HG03139 (cell line): Measurements from ENCODE around the gene FNIP2.
"Not testable (repeated sequence)": the region's sequence is repeated elsewhere in the genome, so short reads cannot be mapped to it uniquely, and the experiment has no call there.

Experiments
- ATAC-seq: cut with Tn5 transposase; IDR thresholded peaks from one replicate; pipeline ENCODE4 v1.9.1; 2021; ENCODE audit not compliant: unreplicated experiment

The FNIP2 gene

DNA sequence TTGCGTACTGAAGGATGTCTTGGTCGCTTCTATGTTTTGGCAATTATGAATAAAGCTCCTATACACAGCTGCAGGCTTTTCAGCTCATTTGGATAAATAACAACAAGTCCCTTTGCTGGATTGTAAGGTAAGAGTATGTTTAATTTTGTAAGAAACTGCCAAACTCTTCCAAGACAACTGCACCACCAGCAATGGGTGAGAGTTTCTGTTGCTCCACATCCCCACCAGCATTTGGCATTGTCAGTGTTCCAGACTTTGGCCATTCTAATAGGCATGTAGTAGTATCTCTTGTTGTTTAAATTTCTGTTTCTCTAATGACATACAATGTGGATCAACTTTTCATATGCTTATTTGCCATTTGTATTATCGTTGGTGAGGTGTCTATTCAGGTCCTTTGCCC, 44.3 kb downstream of the FNIP2 start:
- ATAC-seq = no peak

DNA sequence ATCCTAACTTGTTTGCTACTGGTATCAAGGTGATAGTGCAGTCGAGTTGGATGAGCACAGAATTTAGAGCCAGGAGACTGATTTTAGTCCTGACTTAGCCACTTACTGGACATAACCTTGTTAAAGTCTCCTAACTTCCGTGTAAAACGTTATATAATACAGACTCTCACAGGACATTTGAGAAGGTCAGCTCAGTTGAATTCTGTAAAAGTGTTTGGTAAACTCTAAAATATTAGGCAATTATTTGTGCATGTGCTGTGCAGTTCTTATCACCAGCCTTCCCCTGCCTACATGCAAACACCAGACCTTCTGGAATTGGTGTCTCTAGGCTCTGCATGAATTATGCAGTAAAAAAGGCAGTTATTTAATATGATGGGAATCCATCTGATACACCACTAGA, 45.4 kb downstream of the FNIP2 start:
- no peak for ATAC-seq

DNA sequence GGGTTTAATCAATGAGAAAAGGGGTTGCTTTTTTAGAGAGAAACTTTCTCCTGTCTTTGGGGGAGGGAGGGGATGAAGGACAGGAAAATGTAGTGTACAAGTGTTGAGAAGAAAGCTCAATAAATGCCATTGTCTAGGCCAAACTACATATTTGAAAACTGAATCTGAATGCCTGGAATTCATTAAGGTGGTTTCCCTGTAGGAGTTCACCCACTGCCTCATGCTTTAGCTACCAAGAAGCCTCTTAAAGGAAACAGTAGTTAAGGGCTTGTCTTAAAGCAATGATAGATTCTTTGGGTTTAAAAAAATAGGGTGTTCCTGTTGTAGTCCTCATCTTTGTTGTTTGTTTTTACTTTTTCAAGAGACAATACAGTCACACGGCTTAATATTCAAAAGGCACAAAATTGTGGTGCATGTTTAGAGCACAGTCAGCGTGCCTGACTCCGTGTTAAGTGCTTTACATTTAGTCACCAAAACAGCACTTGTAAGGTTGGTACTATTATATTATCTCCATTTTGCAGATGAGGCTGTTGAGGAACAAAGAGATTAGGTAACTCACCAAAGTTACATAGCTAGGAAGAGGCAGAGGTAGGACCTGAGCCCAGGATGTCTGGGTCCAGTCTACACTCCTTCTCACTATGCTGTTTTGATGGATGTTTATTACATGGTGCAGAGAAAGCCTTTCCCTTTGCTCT, 46.0 kb downstream of the FNIP2 start:
- ATAC-seq = no peak

DNA sequence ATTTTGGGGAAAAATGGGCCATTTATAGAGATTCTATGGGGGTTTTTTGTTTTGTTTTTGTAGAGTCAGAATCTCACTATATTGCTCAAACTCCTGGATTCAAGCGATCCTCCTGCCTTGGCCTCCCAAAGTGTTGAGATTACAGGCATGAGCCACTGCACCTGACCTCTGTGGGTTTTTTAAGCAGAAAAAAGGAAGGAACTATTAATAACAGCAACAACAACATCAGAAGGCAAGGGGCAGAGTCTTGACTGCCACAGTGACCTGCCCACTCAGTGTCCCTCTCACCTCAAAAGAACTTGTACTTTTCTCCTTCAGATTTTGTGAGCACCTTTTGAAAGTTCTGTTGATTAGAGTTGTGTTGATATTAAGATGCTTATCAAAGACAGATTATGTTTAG, 48.1 kb downstream of the FNIP2 start:
- no peak for ATAC-seq

DNA sequence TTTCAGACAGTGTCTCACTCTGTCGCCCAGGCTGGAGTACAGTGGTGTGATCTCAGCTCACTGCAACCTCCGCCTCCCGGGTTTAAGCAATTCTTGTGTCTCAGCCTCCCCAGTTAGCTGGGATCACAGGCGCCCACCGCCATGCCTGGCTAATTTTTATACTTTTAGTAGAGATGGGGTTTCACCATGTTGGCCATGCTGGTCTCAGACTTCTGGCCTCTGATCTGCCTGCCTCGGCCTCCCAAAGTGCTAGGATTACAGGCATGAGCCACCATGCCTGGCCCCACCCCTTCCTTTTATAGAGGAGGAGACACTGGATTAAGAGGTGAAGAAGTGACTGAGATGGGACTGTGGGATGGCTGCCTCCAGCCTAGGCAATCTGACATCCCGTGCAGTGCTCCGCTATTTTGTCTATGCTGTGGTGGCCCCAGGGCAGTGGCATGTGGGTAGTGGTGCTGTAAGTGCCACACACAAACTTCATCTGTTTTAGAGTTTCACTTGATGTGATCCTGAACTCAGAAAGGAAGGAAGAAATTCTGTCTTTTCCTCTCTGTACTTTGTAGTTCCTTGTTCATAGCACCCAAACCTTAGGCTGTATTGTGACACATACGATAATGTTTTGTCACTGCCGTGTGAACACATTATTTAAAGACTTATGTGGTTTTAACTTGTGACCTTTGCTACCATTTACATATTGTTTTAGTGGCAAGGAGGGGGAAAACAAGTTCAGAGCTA, 48.9 kb downstream of the FNIP2 start:
- ATAC-seq = peak; percentile 44

DNA sequence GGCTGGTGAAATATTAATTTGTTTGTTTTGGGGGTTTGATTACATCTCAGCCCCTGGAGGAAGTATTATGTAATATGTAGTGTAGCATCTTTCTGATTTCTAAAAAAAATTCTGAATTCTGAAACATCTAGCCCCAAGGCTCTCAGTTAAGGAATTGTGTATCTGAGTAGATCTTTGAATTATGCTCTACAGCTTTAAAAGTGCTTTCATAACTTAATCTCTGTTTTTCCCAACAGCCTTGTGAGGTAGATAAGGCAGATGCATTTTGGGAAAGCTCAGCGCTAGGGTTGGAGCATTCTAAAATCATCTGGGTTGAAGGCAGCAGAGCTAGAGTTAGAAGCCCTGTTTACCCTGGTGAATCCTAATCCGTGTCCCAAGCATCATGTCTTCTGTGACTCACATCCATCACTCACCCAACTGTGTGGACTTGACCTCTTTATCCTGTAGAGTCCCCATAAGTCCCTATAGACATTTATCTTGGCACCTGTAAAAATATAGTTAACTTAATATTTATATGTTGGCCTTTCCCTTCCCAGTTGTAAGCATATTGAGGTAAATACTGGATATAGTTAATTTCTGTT, 49.8 kb downstream of the FNIP2 start:
- no peak for ATAC-seq

DNA sequence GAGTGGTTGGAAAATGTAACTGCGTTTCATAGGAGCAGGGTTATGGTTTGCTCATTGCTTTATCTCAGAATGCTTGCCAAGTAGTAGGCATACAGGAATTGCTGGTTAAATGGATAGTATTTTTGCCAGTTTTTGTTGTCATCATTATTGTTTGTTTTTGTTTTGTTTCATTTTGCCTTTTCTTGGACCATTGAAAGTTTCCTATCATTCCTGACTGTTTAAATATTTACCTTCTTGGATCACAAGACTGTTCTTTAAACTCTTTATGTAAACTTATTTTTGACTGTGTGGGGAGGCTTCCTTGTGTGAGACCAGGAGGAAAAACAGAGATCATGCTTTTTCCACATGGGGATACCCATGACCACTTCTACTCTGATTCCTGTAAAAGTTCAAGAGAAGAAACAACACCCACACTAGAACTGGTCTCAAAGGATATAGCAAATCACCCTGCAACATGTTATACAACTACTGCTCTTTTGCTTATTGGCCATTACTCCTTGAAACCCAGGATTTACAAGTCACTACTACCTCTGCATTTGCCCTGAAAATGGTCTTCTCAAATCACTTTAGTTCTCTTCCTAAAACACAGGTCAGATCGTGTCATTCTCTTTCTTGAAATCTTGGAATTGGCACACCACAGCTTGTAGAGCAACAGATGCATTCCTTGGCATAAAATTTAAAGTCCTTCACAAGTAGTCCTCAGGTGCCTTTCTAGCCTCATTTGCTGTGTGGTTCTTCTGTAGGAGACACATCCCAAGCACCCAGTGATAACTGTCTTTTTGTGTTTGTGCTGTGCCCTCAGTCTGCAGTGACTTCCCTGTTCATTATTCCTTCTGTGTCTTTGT, 51.3 kb downstream of the FNIP2 start:
- no peak for ATAC-seq

DNA sequence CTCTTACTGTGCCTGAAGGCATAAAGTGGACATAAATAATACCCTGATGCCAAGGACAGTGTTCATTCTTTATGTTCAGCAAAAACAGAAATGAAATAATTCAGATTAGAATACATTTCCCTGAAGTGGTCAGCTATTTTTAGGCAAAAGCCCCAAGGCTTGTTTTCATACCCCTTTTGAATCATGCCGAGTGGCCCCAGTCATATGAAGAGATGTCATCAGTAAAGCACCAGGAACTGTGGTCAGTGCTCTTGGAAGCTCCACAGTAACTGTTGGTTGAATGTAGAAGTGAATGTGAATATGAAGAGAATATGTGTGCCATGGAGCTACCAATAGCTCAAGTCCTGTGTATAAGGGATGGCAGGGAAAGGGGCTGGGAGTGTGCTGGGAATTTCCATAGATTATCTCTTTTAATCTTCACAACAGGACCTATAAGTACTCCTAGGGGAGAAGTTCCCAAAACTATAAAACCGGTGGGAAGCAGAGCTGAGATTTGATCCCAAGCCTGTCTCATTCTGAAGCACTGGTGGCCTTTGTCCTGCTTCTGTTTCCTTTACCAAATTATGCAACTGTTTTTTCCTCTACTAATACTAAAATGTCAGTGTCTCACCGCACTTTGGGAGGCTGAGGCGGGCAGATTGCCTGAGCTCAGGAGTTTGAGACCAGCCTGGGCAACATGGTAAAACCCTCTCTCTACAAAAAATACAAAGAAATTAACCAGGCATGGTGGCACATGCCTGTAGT, 52.6 kb downstream of the FNIP2 start:
- ATAC-seq = peak; percentile 30

DNA sequence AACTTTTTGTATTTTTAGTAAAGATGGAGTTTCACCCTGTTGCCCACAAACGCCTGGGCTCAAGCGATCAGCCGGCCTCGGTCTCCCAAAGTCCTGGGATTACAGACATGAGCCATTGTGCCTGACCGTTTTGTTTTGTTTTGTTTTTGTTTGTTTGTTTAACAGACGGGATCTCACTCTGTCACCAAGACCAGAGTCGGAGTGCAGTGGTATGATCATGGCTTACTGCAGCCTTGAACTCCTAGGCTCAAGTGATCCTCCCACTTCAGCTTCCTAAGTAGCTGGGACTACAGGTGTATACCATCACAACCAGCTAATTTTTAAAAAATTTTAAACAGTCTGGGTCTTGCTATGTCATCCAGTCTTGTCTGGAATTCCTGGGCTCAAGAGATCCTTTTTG, 53.5 kb downstream of the FNIP2 start:
- no peak for ATAC-seq

DNA sequence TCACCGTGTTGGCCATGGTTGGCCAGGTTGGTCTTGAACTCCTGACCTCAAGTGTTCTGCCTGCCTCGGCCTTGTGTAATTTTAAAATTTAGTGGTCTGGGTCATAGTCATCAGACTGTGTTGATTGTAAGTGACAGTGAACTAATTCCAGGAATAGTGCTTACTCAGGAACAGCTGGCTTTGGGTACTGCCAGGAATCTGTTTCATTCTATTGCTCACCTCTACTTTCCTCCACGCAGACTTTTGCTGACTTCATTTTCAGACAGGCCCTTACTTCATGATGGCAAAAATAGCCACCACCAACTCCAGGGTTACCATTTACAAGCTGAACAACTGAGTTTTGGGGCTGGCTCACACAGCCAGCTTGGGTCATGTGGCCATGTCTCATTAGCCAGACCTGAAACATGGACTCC, 54.6 kb downstream of the FNIP2 start:
- no peak for ATAC-seq

DNA sequence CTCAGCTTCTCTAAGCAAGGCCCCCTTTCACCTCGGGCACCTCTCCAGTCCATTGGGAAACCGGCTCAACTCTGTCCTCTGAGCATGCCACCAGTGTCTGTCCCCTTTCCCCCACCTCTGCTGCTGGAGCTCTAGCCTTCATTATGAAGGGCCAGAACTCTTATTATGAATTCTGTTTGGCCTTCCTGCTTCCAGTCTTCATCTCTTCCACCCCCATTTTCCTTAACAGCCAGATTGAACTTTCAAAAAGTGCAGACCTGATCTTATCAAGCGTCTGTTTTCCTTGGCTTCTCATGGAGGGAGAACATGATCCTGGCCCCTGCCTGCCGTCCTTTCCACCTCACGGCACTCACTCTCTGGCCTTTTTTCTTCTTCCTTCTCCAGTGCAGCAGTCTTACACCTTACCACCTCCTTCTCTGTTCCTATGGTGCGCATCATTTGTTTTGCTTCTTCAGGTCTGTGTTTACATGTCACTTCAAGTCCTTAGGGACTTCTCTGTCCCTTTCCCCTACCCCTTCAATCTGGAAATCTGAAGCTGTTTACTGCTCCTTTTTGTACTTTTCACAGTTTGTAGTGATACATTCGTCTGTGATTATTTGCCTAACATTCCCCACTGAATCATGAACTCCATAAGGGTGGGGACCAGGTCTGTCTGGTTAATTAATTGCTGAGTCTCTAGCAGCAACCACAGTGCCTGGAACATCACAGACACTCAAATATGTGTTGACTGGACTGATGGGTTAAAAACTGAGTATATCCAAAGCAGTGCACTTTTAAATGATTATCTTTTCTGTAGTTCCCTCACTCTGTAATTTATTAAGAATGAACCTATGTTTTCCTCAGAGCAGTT, 55.8 kb downstream of the FNIP2 start:
- ATAC-seq = no peak

DNA sequence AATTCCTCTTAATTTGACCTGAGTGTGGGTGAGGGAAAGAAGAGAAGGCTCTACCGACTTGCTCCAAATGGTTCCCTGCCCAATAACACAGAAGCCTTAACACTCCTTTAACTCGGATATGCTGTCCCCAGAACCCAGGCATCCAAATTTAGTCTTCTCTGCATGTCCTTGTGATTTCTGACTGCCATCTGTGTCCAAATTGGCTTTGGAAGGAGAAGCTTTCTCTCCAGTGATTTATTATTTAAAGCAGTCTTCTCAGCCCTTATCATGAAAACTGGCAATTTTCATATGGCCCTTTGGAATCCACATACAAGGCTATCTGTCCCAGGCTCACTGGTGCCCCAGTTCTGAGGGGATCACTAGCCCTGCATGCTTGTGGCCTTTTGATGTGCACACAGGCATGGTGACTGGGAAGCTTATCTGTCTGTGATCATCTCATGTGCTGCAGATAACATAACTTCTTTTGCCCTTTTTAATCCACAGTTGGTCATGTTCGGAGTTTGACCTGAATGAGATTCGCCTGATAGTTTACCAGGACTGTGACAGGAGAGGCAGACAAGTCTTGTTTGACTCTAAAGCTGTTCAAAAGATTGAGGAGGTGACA, 56.7 kb downstream of the FNIP2 start:
- ATAC-seq = peak; percentile 2

DNA sequence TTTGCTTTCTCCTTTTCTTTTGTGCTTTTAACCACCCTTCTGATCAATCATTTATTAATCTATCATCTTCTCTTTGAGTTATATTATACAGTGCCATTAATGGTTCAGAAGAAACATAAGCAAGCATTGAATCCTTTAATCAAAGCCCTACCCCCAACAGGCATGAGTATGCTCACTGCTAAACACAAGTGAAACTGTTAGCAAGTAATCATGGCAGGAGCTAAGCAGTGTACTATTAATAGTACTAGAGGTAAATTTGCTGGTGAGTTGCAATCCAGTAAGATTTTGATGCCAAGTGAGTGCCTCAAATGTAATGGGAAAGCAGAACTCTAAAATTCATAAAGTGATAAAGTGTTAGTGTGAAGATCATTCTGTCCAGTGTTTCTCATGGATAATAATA, 57.2 kb downstream of the FNIP2 start:
- ATAC-seq = peak; percentile 52

DNA sequence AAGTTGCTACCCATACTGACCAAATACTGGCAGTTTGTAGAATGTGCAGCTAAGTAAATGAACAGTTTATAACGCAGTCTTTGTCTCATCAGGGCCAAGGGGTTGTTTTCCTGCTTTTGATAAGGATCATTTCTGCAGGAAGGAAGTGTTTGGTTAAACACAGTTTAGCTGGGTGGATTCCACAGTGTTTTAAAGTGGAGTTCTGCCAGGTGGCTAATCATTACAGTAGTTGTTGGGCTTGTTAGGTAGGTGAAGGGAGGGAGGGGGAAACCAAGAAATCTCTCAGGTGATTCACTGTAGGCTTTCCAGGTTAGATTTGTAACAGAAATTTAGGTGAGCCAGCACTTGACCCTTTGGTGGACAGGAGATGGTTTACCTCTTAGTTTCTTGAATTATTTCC, 58.1 kb downstream of the FNIP2 start:
- no peak for ATAC-seq

DNA sequence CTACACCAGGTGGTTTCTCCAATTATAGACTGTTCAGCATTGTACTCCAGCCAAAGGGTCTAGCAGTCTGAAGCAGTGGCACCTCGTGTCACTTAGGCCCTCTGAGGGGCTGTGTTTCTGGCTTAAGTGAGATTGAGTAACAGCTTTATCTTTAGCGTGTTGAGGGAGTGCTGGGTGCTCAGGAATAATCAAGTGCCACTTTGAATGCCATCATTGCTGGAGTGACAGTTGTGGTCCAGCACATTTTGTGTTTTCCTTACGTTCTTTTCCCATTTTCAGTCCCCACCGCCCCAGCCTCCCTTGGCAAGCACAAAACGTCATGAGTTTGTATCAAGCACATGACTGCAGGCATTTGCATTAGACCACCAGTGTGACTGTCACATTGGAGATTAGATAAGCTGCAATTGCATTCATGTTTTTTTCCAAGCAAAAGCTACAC, 58.7 kb downstream of the FNIP2 start:
- ATAC-seq = no peak

DNA sequence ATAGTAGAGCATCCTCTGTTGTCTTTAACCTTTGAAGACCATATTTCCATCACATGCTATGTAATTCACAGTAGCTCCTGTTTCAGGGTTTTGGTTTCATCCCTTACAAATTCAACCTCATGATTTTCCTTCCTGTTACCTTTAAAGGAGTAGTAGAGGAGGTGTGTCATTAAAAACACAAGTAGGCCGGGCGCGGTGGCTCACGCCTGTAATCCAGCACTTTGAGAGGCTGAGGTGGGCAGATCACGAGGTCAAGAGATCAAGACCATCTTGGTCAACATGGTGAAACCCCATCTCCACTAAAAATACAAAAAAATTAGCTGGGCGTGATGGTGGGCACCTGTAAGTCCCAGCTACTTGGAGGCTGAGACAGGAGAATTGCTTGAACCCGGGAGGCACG, 59.3 kb downstream of the FNIP2 start:
- ATAC-seq = not testable (repeated sequence)

DNA sequence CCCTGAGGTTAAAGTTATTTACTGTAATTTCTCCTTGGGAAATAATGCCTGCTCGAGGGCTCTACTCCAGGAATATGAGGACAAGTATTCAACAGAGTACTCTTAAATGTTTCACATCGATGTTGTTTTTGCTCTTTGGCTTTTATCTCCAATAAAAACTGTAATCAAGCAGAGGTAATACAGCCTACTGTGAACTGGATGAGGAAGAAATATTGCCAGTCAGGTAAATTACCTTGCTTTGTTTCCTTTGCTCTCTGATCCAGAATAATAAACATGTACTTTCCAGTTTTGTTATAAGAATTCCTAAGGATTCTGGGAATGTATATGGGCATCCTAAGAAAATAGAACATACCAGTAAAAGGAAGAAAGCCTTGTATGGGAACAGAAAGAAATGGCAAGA, 60.4 kb downstream of the FNIP2 start:
- ATAC-seq = no peak

DNA sequence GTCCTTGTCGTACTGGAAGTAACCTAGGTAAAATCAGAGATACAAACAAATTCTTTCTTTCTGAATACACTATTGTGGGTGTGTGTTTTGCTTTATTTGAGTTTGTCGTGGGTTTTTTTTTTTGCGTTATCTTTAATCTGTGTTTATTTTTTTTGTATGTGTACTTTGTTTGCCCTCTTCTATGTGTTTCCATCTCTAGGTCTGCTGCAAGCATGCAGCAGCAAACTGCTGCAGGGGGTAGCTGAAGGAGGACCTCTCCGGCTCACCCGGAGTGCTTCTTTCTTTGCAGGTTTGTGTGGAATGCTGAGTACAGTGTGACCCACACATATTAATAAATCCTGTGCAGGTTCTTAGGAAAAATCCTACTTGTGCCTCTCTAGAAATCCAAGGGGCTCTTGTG, 64.8 kb downstream of the FNIP2 start:
- ATAC-seq = no peak

DNA sequence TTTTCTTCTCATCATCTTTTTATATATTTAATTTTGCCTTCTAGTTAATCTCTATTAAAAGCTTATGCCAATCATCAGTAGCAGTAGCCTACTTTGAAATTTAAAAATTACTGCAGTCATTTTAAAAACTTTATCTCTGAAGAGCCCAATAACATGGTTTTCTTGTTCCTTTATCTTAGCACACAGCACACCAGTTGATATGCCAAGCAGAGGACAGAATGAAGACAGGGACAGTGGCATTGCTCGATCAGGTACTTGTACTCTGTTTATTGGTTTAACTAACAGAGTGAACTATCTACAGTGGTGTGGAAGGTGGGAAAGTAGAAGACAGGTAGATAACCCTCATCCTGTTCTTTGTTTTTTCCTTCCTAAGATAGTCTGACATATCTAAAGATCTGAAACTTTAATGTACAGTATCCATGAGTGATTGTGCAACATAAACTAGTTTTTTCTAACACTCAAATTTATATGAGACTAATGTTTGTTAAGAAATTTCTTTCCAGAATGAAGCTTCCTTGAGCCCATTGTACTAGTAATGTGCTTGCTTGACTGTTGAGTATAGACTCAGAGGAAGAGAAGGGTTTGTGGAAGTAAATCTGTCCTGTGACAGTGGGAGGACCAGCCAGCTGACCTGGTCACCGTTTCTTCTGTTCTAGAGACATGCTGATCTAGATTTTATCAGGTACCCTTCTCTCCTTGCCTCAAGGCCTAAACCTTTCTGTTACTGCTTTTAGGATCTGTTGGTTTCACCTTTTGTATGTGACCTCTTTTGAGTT, 66.6 kb downstream of the FNIP2 start:
- no peak for ATAC-seq
